SK-N-SH (cell line): ENCODE results near the gene TGDS. TPM values are rescaled to one million over a fixed set of nuclear protein-coding genes. Genes with fewer than 3 reads are reported as not detected.

ENCODE experiments used
- CTCF ChIA-PET: fragments of 300-600, 350-600 bp; formaldehyde crosslinking; extraction: SDS; loops from one replicate; lab custom pipeline; 2021; lab: Yijun Ruan, JAX
- POLR2A ChIA-PET: fragments of 350-600 bp; sonication (Branson Sonifier 250); formaldehyde crosslinking; extraction: SDS; loops from one replicate; lab custom pipeline; 2020; ENCODE audit warnings: antibody characterized with exemption, inconsistent platforms; lab: Yijun Ruan, JAX
- DNase-seq: peaks from one replicate; pipeline ENCODE4 v3.0.0; 2012
- H2AFZ ChIP-seq: fragments of 200-600 bp; sonication (generic); 2 replicates; pipeline ENCODE4 v1.8.1; 2016; ENCODE audit warnings: antibody characterized with exemption, mild to moderate bottlenecking, low read depth
- H3F3A ChIP-seq: fragments of 200-600 bp; sonication (generic); replicated peaks from 2 replicates; pipeline ENCODE3; 2016; ENCODE audit warnings: antibody characterized with exemption, mild to moderate bottlenecking; ENCODE audit not compliant: insufficient read depth
- H3K27ac ChIP-seq, 2 experiments: fragments of 200-500 bp in 1 of 2; fragments of 200-600 bp in 1 of 2; sonication (Bioruptor generic) in 1 of 2; sonication (generic), shearing (Covaris generic) in 1 of 2; 2 replicates each; pipeline versions ENCODE4 v1.5.1 to v1.6.1; 2014 to 2016; ENCODE audit warnings: low read depth in 2 of 2, inconsistent platforms in 1 of 2, low read length in 1 of 2, mild to moderate bottlenecking in 1 of 2, mixed read lengths in 1 of 2
- H3K27me3 ChIP-seq: fragments of 200-600 bp; sonication (generic), shearing (Covaris generic); 2 replicates; pipeline ENCODE4 v1.6.1; 2016; ENCODE audit warnings: mixed run types; ENCODE audit not compliant: insufficient read depth
- H3K36me3 ChIP-seq, 2 experiments: fragments of 200-500 bp in 1 of 2; fragments of 200-600 bp in 1 of 2; sonication (Bioruptor generic) in 1 of 2; sonication (generic) in 1 of 2; replicated peaks in 1 of 2; 2 replicates each; pipeline versions ENCODE3 to v1.5.1; 2014 to 2016; ENCODE audit warnings: low read length in 1 of 2, mild to moderate bottlenecking in 1 of 2; ENCODE audit not compliant: insufficient read depth in 2 of 2, control insufficient read depth in 1 of 2
- H3K4me1 ChIP-seq, 2 experiments: fragments of 200-500 bp in 1 of 2; fragments of 200-600 bp in 1 of 2; sonication (Bioruptor generic) in 1 of 2; sonication (generic), shearing (Covaris generic) in 1 of 2; 2 replicates each; pipeline versions ENCODE4 v1.5.1 to v1.6.1; 2014 to 2016; ENCODE audit warnings: low read depth in 1 of 2, low read length in 1 of 2, mixed run types in 1 of 2; ENCODE audit not compliant: insufficient read depth in 2 of 2, control insufficient read depth in 1 of 2
- H3K4me2 ChIP-seq: fragments of 200-600 bp; sonication (generic), shearing (Covaris generic); 2 replicates; pipeline ENCODE4 v1.6.1; 2017; ENCODE audit warnings: mixed run types
- H3K4me3 ChIP-seq, 2 experiments: fragments of 200-500 bp in 1 of 2; fragments of 200-600 bp in 1 of 2; sonication (Bioruptor generic) in 1 of 2; sonication (generic), shearing (Covaris generic) in 1 of 2; 2 replicates each; pipeline versions ENCODE4 v1.5.1 to v1.8.1; 2014 to 2016; ENCODE audit warnings: low read depth in 2 of 2, inconsistent platforms in 1 of 2, low read length in 1 of 2, mild to moderate bottlenecking in 1 of 2, mixed read lengths in 1 of 2, moderate library complexity in 1 of 2
- H3K79me2 ChIP-seq: fragments of 200-600 bp; sonication (generic); 2 replicates; pipeline ENCODE4 v1.8.1; 2017; ENCODE audit warnings: mild to moderate bottlenecking; ENCODE audit not compliant: insufficient read depth
- H3K9ac ChIP-seq: fragments of 200-600 bp; sonication (generic); 2 replicates; pipeline ENCODE4 v1.6.1; 2017; ENCODE audit warnings: mixed run types
- H3K9me2 ChIP-seq: fragments of 200-600 bp; sonication (generic); 2 replicates; pipeline ENCODE4 v1.6.1; 2017; ENCODE audit warnings: mixed run types
- H3K9me3 ChIP-seq: fragments of 200-600 bp; sonication (generic); 2 replicates; pipeline ENCODE4 v1.6.1; 2017; ENCODE audit warnings: mixed run types, mild to moderate bottlenecking, moderate library complexity
- H4K20me1 ChIP-seq: fragments of 200-600 bp; sonication (generic); 2 replicates; pipeline ENCODE4 v1.6.1; 2017; ENCODE audit warnings: mild to moderate bottlenecking, mixed run types; ENCODE audit not compliant: insufficient read depth
- ELF1 ChIP-seq: IDR thresholded peaks from 2 replicates; pipeline ENCODE4 v1.4.0; 2012
- FOXJ3 ChIP-seq: sonication (generic); formaldehyde crosslinking; IDR thresholded peaks from 2 replicates; pipeline ENCODE4 v1.5.1; 2020; ENCODE audit warnings: mild to moderate bottlenecking, missing genetic modification reagents
- FOXM1 ChIP-seq: IDR thresholded peaks from 2 replicates; pipeline ENCODE4 v1.4.0; 2012; ENCODE audit warnings: low read depth, mild to moderate bottlenecking
- GABPA ChIP-seq: IDR thresholded peaks from 2 replicates; pipeline ENCODE4 v1.4.0; 2012; ENCODE audit warnings: low read depth, mild to moderate bottlenecking
- GATA2 ChIP-seq: sonication (generic); formaldehyde crosslinking; IDR thresholded peaks from 2 replicates; pipeline ENCODE4 v1.5.0; 2020; ENCODE audit warnings: mild to moderate bottlenecking, missing genetic modification reagents
- JUND ChIP-seq: IDR thresholded peaks from 2 replicates; pipeline ENCODE4 v1.4.0; 2012
- MXI1 ChIP-seq: IDR thresholded peaks from 2 replicates; pipeline ENCODE4 v1.6.1; 2012; ENCODE audit warnings: mild to moderate bottlenecking, low read depth, low read length, improper control_type of control experiment
- NFIC ChIP-seq: IDR thresholded peaks from 2 replicates; pipeline ENCODE4 v1.4.0; 2012; ENCODE audit warnings: borderline replicate concordance
- POLR2AphosphoS5 ChIP-seq: IDR thresholded peaks from 2 replicates; pipeline ENCODE4 v1.6.1; 2012; ENCODE audit warnings: low read depth, low read length
- RAD21 ChIP-seq: IDR thresholded peaks from 2 replicates; pipeline ENCODE4 v1.6.1; 2012; ENCODE audit warnings: mild to moderate bottlenecking, low read length
- RFX5 ChIP-seq: IDR thresholded peaks from 2 replicates; pipeline ENCODE4 v1.6.1; 2012; ENCODE audit warnings: mild to moderate bottlenecking, improper control_type of control experiment, low read length
- RXRA ChIP-seq: IDR thresholded peaks from 2 replicates; pipeline ENCODE4 v1.4.0; 2012; ENCODE audit warnings: low read depth, mild to moderate bottlenecking, borderline replicate concordance
- SMC3 ChIP-seq: IDR thresholded peaks from 2 replicates; pipeline ENCODE4 v1.6.1; 2012; ENCODE audit warnings: low read depth, low read length, improper control_type of control experiment
- TCF12 ChIP-seq: IDR thresholded peaks from 2 replicates; pipeline ENCODE4 v1.4.0; 2012
- TEAD4 ChIP-seq: IDR thresholded peaks from 2 replicates; pipeline ENCODE4 v1.4.0; 2012; ENCODE audit warnings: mild to moderate bottlenecking, borderline replicate concordance; ENCODE audit not compliant: insufficient read depth
- YY1 ChIP-seq: IDR thresholded peaks from 2 replicates; pipeline ENCODE4 v1.4.0; 2012; ENCODE audit warnings: low read depth, mild to moderate bottlenecking
- WGBS: methylation state at CpG from one replicate; pipeline ENCODE4 v1.1.6; 2017; ENCODE audit warnings: low lambda C conversion rate; 5-methylcytosine and 5-hydroxymethylcytosine counted together
- polyA plus RNA-seq, 3 experiments: library from polyadenylated mRNA; depleted of rRNA; stranded (reverse); fragments of >200 nt; gene quantifications; 2 replicates each; pipeline ENCODE4 v1.2.3, GENCODE V29; 2012
- TF ChIP-seq, protein P1 (sequence below): fragments of 200-600 bp; sonication (generic); IDR thresholded peaks from 2 replicates; pipeline ENCODE4 v1.6.1; 2017; ENCODE audit warnings: antibody characterized with exemption, mild to moderate bottlenecking, moderate library complexity
- TF ChIP-seq, protein P2 (sequence below): fragments of 150-350 bp; IDR thresholded peaks from 2 replicates; pipeline ENCODE4 v1.6.1; 2017; ENCODE audit warnings: antibody characterized with exemption, low read length, low read depth, borderline replicate concordance
- TF ChIP-seq, protein P3 (sequence below): fragments of 150-350 bp; IDR thresholded peaks from 2 replicates; pipeline ENCODE4 v1.6.1; 2016; ENCODE audit warnings: mild to moderate bottlenecking, low read depth, low read length
- TF ChIP-seq, protein P4 (sequence below): IDR thresholded peaks from 2 replicates; pipeline ENCODE4 v1.4.0; 2012; ENCODE audit warnings: low read depth, borderline replicate concordance

Gene TGDS
- polyA plus RNA-seq, 1 of the 3 experiments (the other 2 are of a cell fraction): 8.2 TPM

DNA sequence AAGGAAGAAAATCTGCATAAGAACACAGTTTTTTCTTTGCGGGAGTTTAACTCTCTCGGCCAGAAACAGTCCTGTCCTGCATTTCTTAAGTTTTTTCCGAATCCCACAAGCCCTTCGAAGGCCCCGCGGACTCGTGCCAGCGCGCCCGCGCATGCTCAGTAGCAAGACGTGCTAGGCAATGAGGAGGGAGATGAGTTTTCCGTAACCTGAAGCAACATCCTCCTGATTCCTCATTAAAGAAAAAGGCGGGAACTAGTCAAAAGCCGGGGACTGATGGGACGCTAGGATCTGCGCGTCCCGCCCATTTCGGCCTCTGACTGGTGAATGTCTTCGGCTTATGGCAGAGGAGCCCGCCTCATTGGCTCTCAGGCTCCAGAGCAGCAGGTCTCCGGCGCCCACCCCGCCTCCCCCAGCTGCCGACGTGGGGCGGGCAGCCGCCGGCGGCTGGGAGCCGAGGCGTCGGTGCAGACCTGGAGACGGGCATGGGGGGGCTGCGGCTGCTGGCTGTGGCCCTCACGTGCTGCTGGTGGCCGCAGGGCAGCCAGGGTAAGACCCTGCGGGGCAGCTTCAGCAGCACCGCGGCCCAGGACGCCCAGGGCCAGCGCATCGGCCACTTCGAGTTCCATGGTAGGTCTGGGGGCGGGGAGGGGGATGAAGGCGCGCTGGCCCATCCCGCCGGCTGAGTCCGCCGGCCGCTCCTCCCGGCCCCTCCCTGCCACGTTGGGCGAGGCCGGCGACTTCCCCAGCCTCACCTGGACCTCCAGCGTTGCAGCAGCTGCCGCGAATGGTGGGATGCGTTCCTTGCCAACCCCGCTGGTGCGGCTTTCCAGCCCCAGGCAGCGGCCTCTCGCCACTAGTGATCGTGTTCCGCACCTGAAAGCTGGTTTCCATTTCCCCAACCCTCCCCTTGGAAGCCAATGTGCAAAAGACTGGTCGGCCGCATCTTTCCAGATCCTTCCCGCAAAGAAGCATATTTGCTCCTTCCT, 5.8 kb upstream of the TGDS start, which contains the start of gene GPR180 (continued):
- TF ChIP-seq, protein P1, sequence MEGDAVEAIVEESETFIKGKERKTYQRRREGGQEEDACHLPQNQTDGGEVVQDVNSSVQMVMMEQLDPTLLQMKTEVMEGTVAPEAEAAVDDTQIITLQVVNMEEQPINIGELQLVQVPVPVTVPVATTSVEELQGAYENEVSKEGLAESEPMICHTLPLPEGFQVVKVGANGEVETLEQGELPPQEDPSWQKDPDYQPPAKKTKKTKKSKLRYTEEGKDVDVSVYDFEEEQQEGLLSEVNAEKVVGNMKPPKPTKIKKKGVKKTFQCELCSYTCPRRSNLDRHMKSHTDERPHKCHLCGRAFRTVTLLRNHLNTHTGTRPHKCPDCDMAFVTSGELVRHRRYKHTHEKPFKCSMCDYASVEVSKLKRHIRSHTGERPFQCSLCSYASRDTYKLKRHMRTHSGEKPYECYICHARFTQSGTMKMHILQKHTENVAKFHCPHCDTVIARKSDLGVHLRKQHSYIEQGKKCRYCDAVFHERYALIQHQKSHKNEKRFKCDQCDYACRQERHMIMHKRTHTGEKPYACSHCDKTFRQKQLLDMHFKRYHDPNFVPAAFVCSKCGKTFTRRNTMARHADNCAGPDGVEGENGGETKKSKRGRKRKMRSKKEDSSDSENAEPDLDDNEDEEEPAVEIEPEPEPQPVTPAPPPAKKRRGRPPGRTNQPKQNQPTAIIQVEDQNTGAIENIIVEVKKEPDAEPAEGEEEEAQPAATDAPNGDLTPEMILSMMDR: no peak
- TF ChIP-seq ELF1 (0 out of 2 replicates have a peak, but pooled peaks have one; percentile 29), TEAD4 (no peak), MXI1 (peak; percentile 89), NFIC (no peak), RAD21 (no peak), FOXM1 (no peak), GABPA (peak; percentile 43), JUND (no peak), GATA2 (CRISPR knock-in tag) (no peak; the same call in 1 of the 2 replicates), TCF12 (no peak), FOXJ3 (CRISPR knock-in tag) (no peak)
- TF ChIP-seq, protein P2, sequence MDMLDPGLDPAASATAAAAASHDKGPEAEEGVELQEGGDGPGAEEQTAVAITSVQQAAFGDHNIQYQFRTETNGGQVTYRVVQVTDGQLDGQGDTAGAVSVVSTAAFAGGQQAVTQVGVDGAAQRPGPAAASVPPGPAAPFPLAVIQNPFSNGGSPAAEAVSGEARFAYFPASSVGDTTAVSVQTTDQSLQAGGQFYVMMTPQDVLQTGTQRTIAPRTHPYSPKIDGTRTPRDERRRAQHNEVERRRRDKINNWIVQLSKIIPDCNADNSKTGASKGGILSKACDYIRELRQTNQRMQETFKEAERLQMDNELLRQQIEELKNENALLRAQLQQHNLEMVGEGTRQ: no peak

DNA sequence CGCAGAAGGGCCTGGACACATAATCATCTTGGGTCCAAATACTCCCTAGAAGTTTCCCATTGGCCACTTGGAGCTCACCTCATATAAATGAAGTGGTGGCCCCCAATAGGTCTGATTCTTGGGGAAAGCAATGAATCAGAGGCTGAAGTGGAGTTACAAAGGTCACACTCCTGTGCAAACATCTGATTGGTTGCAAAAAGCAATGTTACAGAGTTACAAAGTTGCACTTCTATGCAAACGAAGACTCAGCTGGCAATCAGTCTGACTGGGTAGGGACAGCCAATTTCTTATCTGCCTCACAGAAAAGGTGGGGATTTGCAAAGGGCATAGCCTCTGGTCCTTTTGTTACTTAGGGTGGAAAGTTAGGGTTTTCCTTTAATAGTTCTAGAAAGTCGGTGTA, 3.9 kb upstream of the TGDS start:
- Histone ChIP-seq H2AFZ (no peak overlapping the region), H3K27me3 (no peaks in the 10 kb centered on the region), H3K9me2 (no peaks in the 10 kb centered on the region), H3K4me3 (no peak overlapping the region), H3K36me3 (no peaks in the 10 kb centered on the region), H3F3A (no peaks in the 10 kb centered on the region), H3K79me2 (peaks cover 39% of the 10 kb centered on the region), H3K9me3 (no peaks in the 10 kb centered on the region), H3K9ac (no peak overlapping the region), H3K4me1 (peaks cover 0 to 14% of the 10 kb centered on the region in 2 experiments; a peak in 3 of 4 replicates), H3K4me2 (no peak overlapping the region), H4K20me1 (no peaks in the 10 kb centered on the region), H3K27ac (no peak overlapping the region)
- TF ChIP-seq POLR2AphosphoS5 (no peak), SMC3 (no peak), NFIC (no peak), JUND (no peak), TEAD4 (no peak), RXRA (no peak), YY1 (no peak), GABPA (no peak), RFX5 (no peak)
- TF ChIP-seq, protein P1: no peak
- TF ChIP-seq, protein P3, sequence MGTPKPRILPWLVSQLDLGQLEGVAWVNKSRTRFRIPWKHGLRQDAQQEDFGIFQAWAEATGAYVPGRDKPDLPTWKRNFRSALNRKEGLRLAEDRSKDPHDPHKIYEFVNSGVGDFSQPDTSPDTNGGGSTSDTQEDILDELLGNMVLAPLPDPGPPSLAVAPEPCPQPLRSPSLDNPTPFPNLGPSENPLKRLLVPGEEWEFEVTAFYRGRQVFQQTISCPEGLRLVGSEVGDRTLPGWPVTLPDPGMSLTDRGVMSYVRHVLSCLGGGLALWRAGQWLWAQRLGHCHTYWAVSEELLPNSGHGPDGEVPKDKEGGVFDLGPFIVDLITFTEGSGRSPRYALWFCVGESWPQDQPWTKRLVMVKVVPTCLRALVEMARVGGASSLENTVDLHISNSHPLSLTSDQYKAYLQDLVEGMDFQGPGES: no peak
- TF ChIP-seq, protein P4, sequence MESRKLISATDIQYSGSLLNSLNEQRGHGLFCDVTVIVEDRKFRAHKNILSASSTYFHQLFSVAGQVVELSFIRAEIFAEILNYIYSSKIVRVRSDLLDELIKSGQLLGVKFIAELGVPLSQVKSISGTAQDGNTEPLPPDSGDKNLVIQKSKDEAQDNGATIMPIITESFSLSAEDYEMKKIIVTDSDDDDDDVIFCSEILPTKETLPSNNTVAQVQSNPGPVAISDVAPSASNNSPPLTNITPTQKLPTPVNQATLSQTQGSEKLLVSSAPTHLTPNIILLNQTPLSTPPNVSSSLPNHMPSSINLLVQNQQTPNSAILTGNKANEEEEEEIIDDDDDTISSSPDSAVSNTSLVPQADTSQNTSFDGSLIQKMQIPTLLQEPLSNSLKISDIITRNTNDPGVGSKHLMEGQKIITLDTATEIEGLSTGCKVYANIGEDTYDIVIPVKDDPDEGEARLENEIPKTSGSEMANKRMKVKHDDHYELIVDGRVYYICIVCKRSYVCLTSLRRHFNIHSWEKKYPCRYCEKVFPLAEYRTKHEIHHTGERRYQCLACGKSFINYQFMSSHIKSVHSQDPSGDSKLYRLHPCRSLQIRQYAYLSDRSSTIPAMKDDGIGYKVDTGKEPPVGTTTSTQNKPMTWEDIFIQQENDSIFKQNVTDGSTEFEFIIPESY: no peak
- ChIA-PET POLR2A (no interaction called here), CTCF (no interaction called here)
- WGBS: 90% methylated on average over 3 of the region's 3 CpGs
- DNase-seq: no peak
